ENCODE results near the gene ARMC8.

DNA sequence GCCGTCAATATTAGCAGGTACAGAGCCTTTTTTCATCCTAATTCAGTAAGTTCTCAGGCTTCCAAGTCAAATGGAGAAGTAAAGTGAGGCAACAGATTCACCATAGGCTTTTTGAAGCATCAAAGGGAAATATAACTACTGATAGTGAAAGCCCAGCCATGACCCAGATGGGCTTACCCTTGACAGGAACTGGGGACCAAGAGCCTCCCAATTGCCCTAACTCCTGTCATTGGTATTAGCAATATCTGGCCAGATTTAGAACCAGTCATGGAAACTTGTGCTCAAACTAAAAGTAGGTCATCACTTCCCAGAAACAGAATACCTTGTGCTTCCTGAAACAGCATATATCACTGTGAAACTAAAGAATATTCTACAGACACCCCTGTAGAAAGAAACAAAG, 109.5 kb downstream of the ARMC8 start:
- TF ChIP-seq REST (IDR thresholded peaks at IDR 0.05; ENCODE audit: insufficient read depth in 1 of 2, low read depth in 2 of 2, low read length in 2 of 2) (no peak), POLR2AphosphoS5 (IDR thresholded peaks at IDR 0.05; ENCODE audit: low read depth, low read length) (no peak), TAF1 (IDR thresholded peaks at IDR 0.05; ENCODE audit: borderline replicate concordance, insufficient read depth, low read length) (no peak), FOXP2 (optimal IDR thresholded peaks at IDR 0.05; ENCODE audit: borderline replicate concordance, extremely low read depth, extremely low read length, insufficient read depth) (no peak)

Measured in PFSK-1 (cell line).